Trophoblast cell (in vitro differentiated cells and primary cell): ENCODE measurements around the gene RBMS1.
A peak's percentile ranks its signal among the peaks of the same experiment; 100 is the strongest.

Experiments used
- DNase-seq, 2 donors: peaks; one replicate each; pipeline ENCODE4 v3.0.0-alpha.2; 2016
- H2AFZ ChIP-seq: 2 replicates; pipeline ENCODE4 v1.6.1; 2013; ENCODE audit warnings: low read length, moderate library complexity, mild to moderate bottlenecking; ENCODE audit not compliant: insufficient read depth, poor library complexity
- H2AK5ac ChIP-seq: 2 replicates; pipeline ENCODE4 v1.6.1; 2013; ENCODE audit warnings: mild to moderate bottlenecking, low read length
- H2BK120ac ChIP-seq: 2 replicates; pipeline ENCODE4 v1.6.1; 2013; ENCODE audit warnings: low read length, mild to moderate bottlenecking, moderate library complexity; ENCODE audit not compliant: insufficient read depth, poor library complexity
- H2BK12ac ChIP-seq: 2 replicates; pipeline ENCODE4 v1.6.1; 2013; ENCODE audit warnings: mild to moderate bottlenecking, low read length, moderate library complexity
- H2BK5ac ChIP-seq: 2 replicates; pipeline ENCODE4 v1.6.1; 2013; ENCODE audit warnings: low read length, low read depth, moderate library complexity, mild to moderate bottlenecking; ENCODE audit not compliant: poor library complexity
- H3K14ac ChIP-seq: 2 replicates; pipeline ENCODE4 v1.6.1; 2013; ENCODE audit warnings: mild to moderate bottlenecking, low read length
- H3K18ac ChIP-seq: 2 replicates; pipeline ENCODE4 v1.6.1; 2013; ENCODE audit warnings: mild to moderate bottlenecking, low read length
- H3K23ac ChIP-seq: 2 replicates; pipeline ENCODE4 v1.6.1; 2013; ENCODE audit warnings: low read length
- H3K27ac ChIP-seq: 2 replicates; pipeline ENCODE4 v1.5.1; 2013; ENCODE audit warnings: low read depth, mild to moderate bottlenecking, inconsistent platforms, low read length, moderate library complexity
- H3K27me3 ChIP-seq: 2 replicates; pipeline ENCODE4 v1.6.1; 2013; ENCODE audit warnings: inconsistent platforms, mild to moderate bottlenecking, low read length, moderate library complexity; ENCODE audit not compliant: insufficient read depth
- H3K36me3 ChIP-seq, 2 experiments: 1 replicate in 1 of 2; 2 replicates in 1 of 2; pipeline ENCODE4 v1.6.1; 2013; ENCODE audit warnings: low read length in 2 of 2, mild to moderate bottlenecking in 2 of 2, moderate library complexity in 1 of 2; ENCODE audit not compliant: insufficient read depth in 2 of 2, control insufficient read depth in 1 of 2
- H3K4ac ChIP-seq: 2 replicates; pipeline ENCODE4 v1.6.1; 2013; ENCODE audit warnings: low read depth, mild to moderate bottlenecking, low read length, moderate library complexity
- H3K4me1 ChIP-seq, 2 experiments: 1 replicate in 1 of 2; 2 replicates in 1 of 2; pipeline ENCODE4 v1.6.1; 2013; ENCODE audit warnings: low read length in 2 of 2, mild to moderate bottlenecking in 2 of 2, moderate library complexity in 1 of 2; ENCODE audit not compliant: insufficient read depth in 2 of 2, control insufficient read depth in 1 of 2
- H3K4me2 ChIP-seq: 2 replicates; pipeline ENCODE4 v1.6.1; 2013; ENCODE audit warnings: inconsistent platforms, mild to moderate bottlenecking, low read length, moderate library complexity
- H3K4me3 ChIP-seq: 2 replicates; pipeline ENCODE4 v1.5.1; 2013; ENCODE audit warnings: mild to moderate bottlenecking, low read depth, low read length, inconsistent platforms
- H3K79me1 ChIP-seq: one replicate; pipeline ENCODE4 v1.6.1; 2013; ENCODE audit warnings: low read length
- H3K79me2 ChIP-seq: 2 replicates; pipeline ENCODE4 v1.6.1; 2013; ENCODE audit warnings: low read length, mild to moderate bottlenecking; ENCODE audit not compliant: control insufficient read depth, insufficient read depth, poor library complexity
- H3K9ac ChIP-seq: 2 replicates; pipeline ENCODE4 v1.6.1; 2013; ENCODE audit warnings: mild to moderate bottlenecking, low read length
- H3K9me3 ChIP-seq: 2 replicates; pipeline ENCODE4 v1.6.1; 2013; ENCODE audit warnings: low read depth, mild to moderate bottlenecking, control low read depth, inconsistent platforms, low read length; ENCODE audit not compliant: insufficient read depth
- H4K12ac ChIP-seq: 2 replicates; pipeline ENCODE4 v1.6.1; 2013; ENCODE audit warnings: low read depth, mild to moderate bottlenecking, low read length, moderate library complexity
- H4K8ac ChIP-seq: 2 replicates; pipeline ENCODE4 v1.6.1; 2013; ENCODE audit warnings: low read depth, mild to moderate bottlenecking, low read length, moderate library complexity
- H4K91ac ChIP-seq: one replicate; pipeline ENCODE4 v1.6.1; 2013; ENCODE audit warnings: low read depth, mild to moderate bottlenecking, low read length, moderate library complexity
- WGBS: extraction: QIAGEN DNeasy Blood & Tissue Kit; methylation state at CpG from one replicate; pipeline ENCODE4 v1.1.7; 2013; ENCODE audit warnings: missing lambda C conversion rate; ENCODE audit not compliant: insufficient read length, insufficient coverage; ENCODE audit errors: extremely low coverage; 5-methylcytosine and 5-hydroxymethylcytosine counted together

The RBMS1 gene

GRCh38 chr2:160332318-160332717, 161.3 kb downstream of the RBMS1 start:
- Histone ChIP-seq H3K27me3 (no peaks in the 10 kb centered on the region), H2AFZ (no peak overlapping the region), H3K4me3 (no peak overlapping the region), H4K8ac (no peak overlapping the region), H3K4me1 (peaks cover 2 to 12% of the 10 kb centered on the region in 2 experiments), H2BK5ac (no peak overlapping the region), H2AK5ac (no peak overlapping the region), H3K79me2 (peaks cover 8% of the 10 kb centered on the region), H3K4ac (no peak overlapping the region), H2BK120ac (no peak overlapping the region), H3K79me1 (no peaks in the 10 kb centered on the region), H4K91ac (no peak overlapping the region), H3K9ac (no peak overlapping the region), H3K9me3 (no peaks in the 10 kb centered on the region), H4K12ac (no peak overlapping the region), H3K4me2 (no peak overlapping the region), H3K23ac (no peak overlapping the region), H3K27ac (no peak overlapping the region), H3K14ac (no peak overlapping the region), H3K36me3 (peaks cover 2 to 5% of the 10 kb centered on the region in 2 experiments), H3K18ac (no peak overlapping the region), H2BK12ac (no peak overlapping the region)
- no CpG with 5 or more reads among the region's 2 CpGs for WGBS
- DNase-seq = no peak

GRCh38 chr2:160331258-160332025, 162.2 kb downstream of the RBMS1 start:
- Histone ChIP-seq H3K18ac (no peak overlapping the region), H3K9ac (no peak overlapping the region), H3K9me3 (no peaks in the 10 kb centered on the region), H3K4me2 (no peak overlapping the region), H3K23ac (no peak overlapping the region), H2BK12ac (no peak overlapping the region), H2AK5ac (no peak overlapping the region), H4K8ac (no peak overlapping the region), H2BK120ac (no peak overlapping the region), H3K79me1 (no peaks in the 10 kb centered on the region), H3K36me3 (peaks cover 2 to 5% of the 10 kb centered on the region in 2 experiments), H3K4me1 (peaks cover 2 to 9% of the 10 kb centered on the region in 2 experiments), H3K4ac (peak overlapping the region; percentile 61), H2BK5ac (no peak overlapping the region), H3K79me2 (peaks cover 8% of the 10 kb centered on the region), H3K14ac (no peak overlapping the region), H2AFZ (no peak overlapping the region), H4K91ac (no peak overlapping the region), H4K12ac (no peak overlapping the region), H3K27ac (no peak overlapping the region), H3K27me3 (no peaks in the 10 kb centered on the region), H3K4me3 (no peak overlapping the region)
- no peak for DNase-seq
- 80% methylated on average over 1 of the region's 6 CpGs for WGBS

GRCh38 chr2:160328811-160329527, 164.6 kb downstream of the RBMS1 start:
- no peak for DNase-seq
- Histone ChIP-seq H2BK12ac (no peak overlapping the region), H3K79me1 (no peaks in the 10 kb centered on the region), H2BK5ac (no peak overlapping the region), H3K27ac (no peak overlapping the region), H3K27me3 (no peaks in the 10 kb centered on the region), H2AFZ (no peak overlapping the region), H3K18ac (no peak overlapping the region), H4K91ac (no peak overlapping the region), H3K23ac (no peak overlapping the region), H3K4me2 (no peak overlapping the region), H3K4ac (no peak overlapping the region), H4K12ac (no peak overlapping the region), H4K8ac (no peak overlapping the region), H3K79me2 (peaks cover 9% of the 10 kb centered on the region), H3K36me3 (peaks cover 2 to 5% of the 10 kb centered on the region in 2 experiments), H2BK120ac (no peak overlapping the region), H3K4me3 (no peak overlapping the region), H3K14ac (no peak overlapping the region), H3K9me3 (no peaks in the 10 kb centered on the region), H3K4me1 (peaks cover 0 to 3% of the 10 kb centered on the region in 2 experiments), H3K9ac (no peak overlapping the region), H2AK5ac (no peak overlapping the region)
- WGBS = no CpG with 5 or more reads among the region's 9 CpGs

- Histone ChIP-seq H4K8ac (no peak overlapping the region), H3K4ac (no peak overlapping the region), H3K23ac (no peak overlapping the region), H3K4me3 (no peak overlapping the region), H3K9ac (no peak overlapping the region), H3K14ac (no peak overlapping the region), H3K27me3 (no peaks in the 10 kb centered on the region), H3K79me2 (peaks cover 8% of the 10 kb centered on the region), H4K12ac (no peak overlapping the region), H3K4me1 (no peaks in the 10 kb centered on the region), H2BK5ac (no peak overlapping the region), H4K91ac (no peak overlapping the region), H3K9me3 (no peaks in the 10 kb centered on the region), H2AFZ (no peak overlapping the region), H2AK5ac (no peak overlapping the region), H2BK120ac (no peak overlapping the region), H3K18ac (no peak overlapping the region), H3K79me1 (peaks cover 2% of the 10 kb centered on the region), H3K36me3 (peaks cover 2 to 5% of the 10 kb centered on the region in 2 experiments), H2BK12ac (no peak overlapping the region), H3K4me2 (no peak overlapping the region), H3K27ac (no peak overlapping the region)
- DNase-seq = no peak
Measured at GRCh38 chr2:160326786-160327185, 166.8 kb downstream of the RBMS1 start.
